Activated T-cell treated with anti-CD3 and anti-CD28 coated beads, Interleukin-2, amount 50 U/mL, for 24 hours (primary cell): ENCODE results near the gene TRAF5.
A peak's percentile ranks its signal among the peaks of the same experiment; 100 is the strongest.

ENCODE experiments used
- DNase-seq: peaks from one replicate; pipeline ENCODE4 v3.0.0-alpha.2; 2020
- H3K27ac Mint-ChIP-seq: 2 replicates; pipeline ENCODE4 v1.8.0; 2020; ENCODE audit warnings: mild to moderate bottlenecking, mixed read lengths
- H3K27me3 Mint-ChIP-seq: 2 replicates; pipeline ENCODE4 v1.8.0; 2020; ENCODE audit warnings: mixed read lengths
- H3K36me3 Mint-ChIP-seq: 2 replicates; pipeline ENCODE4 v1.8.0; 2020; ENCODE audit warnings: low read depth, mixed read lengths
- H3K4me1 Mint-ChIP-seq: 2 replicates; pipeline ENCODE4 v1.8.0; 2020; ENCODE audit warnings: low read depth, mixed read lengths
- H3K4me3 Mint-ChIP-seq: 2 replicates; pipeline ENCODE4 v1.8.0; 2020; ENCODE audit warnings: mild to moderate bottlenecking, moderate library complexity, mixed read lengths
- H3K9me3 Mint-ChIP-seq: 2 replicates; pipeline ENCODE4 v1.8.0; 2020; ENCODE audit warnings: mixed read lengths

The TRAF5 gene

DNA sequence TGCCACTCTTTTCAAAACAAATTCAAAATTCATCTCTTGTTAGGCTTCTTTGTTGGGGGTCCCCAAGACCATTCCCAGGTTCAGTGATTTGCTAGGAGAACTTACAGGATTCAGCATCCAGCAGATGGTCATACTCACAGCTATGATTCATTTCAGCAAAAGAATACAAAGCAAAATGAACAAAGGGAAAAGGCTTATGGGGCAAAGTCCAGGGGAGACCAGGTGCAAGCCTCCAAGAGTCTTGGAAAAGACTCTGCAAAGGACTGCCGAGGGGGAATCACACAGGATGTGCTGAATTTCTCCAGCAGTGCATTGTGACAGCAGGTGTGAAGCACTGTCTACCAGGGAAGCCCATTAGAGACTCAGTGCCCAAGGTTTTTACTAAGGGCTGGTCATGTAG lies 7.3 kb downstream of the TRAF5 start:
- Mint-ChIP-seq H3K4me3 (no peak overlapping the region), H3K4me1 (peaks cover 94% of the 10 kb centered on the region), H3K36me3 (peaks cover 57% of the 10 kb centered on the region), H3K9me3 (no peaks in the 10 kb centered on the region), H3K27ac (peak overlapping the region; percentile 92), H3K27me3 (no peaks in the 10 kb centered on the region)
- no peak for DNase-seq

DNA sequence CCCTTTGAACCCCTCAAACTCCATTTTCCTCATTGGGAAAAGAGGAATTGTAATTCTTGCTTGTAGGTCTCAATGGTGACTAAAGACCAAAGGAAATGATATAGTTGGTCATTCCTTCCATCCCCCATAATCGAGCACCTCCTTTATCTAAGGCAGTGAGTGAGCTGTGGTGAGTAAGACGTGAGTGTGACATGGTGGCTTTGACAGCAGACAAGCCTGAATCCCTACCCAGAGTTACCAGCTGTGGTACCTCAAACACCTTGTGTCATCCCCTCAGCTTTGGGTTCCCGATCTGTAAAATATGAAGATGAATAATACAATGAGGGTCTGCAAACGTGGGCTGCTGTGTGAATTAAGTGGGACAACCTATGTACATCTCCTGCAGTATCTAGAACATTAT lies 8.4 kb downstream of the TRAF5 start:
- Mint-ChIP-seq H3K4me3 (peak overlapping the region; percentile 51), H3K36me3 (peaks cover 58% of the 10 kb centered on the region), H3K9me3 (no peaks in the 10 kb centered on the region), H3K4me1 (peaks cover 94% of the 10 kb centered on the region), H3K27ac (peak overlapping the region; percentile 92), H3K27me3 (no peaks in the 10 kb centered on the region)
- no peak for DNase-seq

DNA sequence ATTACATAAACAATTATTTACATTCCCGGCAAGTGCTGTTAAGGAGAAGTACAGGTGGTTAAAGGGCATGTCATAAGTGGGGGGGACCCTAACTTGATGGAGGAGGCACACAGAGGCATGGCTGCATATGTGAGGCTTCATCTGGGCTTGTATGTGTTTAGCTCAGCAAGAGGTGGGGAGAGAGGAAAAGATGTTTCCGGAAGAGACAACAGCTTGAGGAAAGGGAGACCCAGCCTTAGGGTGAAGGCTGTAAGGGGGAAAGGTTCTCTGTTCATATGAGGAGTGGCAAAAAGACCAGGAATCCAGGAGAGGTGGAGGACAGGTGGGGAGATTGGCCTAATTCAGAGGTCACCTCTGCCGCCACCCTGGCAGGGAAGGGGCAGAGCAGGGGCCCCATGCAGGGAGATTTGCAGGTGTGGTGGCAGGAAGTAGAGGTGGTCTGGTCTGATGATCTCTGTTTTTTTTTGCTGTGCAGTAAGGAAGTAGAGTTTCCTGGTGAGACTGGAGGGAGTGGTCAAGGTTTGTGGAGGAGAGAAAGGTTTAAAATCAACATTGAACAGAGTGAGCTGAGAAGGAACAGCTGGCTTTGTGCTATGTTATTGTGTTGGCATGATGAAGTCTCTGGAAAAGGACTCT lies 9.0 kb downstream of the TRAF5 start:
- Mint-ChIP-seq H3K4me1 (peaks cover 93% of the 10 kb centered on the region), H3K27ac (peak overlapping the region; percentile 92), H3K27me3 (no peaks in the 10 kb centered on the region), H3K36me3 (peaks cover 52% of the 10 kb centered on the region), H3K9me3 (no peaks in the 10 kb centered on the region), H3K4me3 (peak overlapping the region; percentile 51)
- no peak for DNase-seq

GRCh38 chr1:211336161-211336560 lies 9.5 kb downstream of the TRAF5 start:
- no peak for DNase-seq
- H3K4me3 Mint-ChIP-seq = peak overlapping the region; percentile 51
- peaks cover 93% of the 10 kb centered on the region for H3K4me1 Mint-ChIP-seq
- no peaks in the 10 kb centered on the region for H3K9me3 Mint-ChIP-seq
- peak overlapping the region; percentile 92 for H3K27ac Mint-ChIP-seq
- H3K36me3 Mint-ChIP-seq = peaks cover 53% of the 10 kb centered on the region
- H3K27me3 Mint-ChIP-seq = no peaks in the 10 kb centered on the region

GRCh38 chr1:211336775-211337174 lies 10.1 kb downstream of the TRAF5 start:
- no peaks in the 10 kb centered on the region for H3K9me3 Mint-ChIP-seq
- H3K4me3 Mint-ChIP-seq = no peak overlapping the region
- H3K4me1 Mint-ChIP-seq = peaks cover 94% of the 10 kb centered on the region
- H3K27ac Mint-ChIP-seq = peak overlapping the region; percentile 92
- no peak for DNase-seq
- H3K36me3 Mint-ChIP-seq = peaks cover 50% of the 10 kb centered on the region
- H3K27me3 Mint-ChIP-seq = no peaks in the 10 kb centered on the region

GRCh38 chr1:211337430-211338223 lies 11.0 kb downstream of the TRAF5 start:
- Mint-ChIP-seq H3K4me3 (no peak overlapping the region), H3K9me3 (no peaks in the 10 kb centered on the region), H3K27me3 (no peaks in the 10 kb centered on the region), H3K4me1 (peaks cover 91% of the 10 kb centered on the region), H3K36me3 (peaks cover 49% of the 10 kb centered on the region), H3K27ac (peak overlapping the region; percentile 92)
- no peak for DNase-seq

- Mint-ChIP-seq H3K4me1 (peaks cover 90% of the 10 kb centered on the region), H3K4me3 (no peak overlapping the region), H3K27me3 (no peaks in the 10 kb centered on the region), H3K27ac (no peak overlapping the region), H3K9me3 (no peaks in the 10 kb centered on the region), H3K36me3 (peaks cover 49% of the 10 kb centered on the region)
- DNase-seq = no peak
These were observed 11.6 kb downstream of the TRAF5 start for GRCh38 chr1:211338224-211338620.

DNA sequence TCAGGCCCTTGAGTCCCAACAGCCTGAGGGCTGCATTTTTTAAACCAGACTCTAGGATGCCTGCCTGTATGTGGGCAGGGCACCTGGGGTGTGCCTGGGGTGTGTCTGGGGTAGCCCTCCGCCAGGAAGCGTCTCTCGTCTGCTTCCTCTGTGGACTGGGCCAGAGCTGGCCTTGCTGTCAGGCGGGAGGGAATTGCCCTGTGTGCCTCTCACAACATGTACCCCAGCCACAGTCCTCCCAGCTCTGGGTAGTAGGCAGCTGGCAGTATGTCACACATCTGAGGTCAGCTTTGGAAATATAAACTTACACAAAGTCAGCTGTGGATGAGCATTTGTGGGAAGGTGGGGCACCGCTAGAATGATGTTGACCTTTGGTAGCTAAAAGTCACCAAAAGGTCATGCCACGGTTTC lies 13.0 kb downstream of the TRAF5 start:
- no peaks in the 10 kb centered on the region for H3K9me3 Mint-ChIP-seq
- H3K4me3 Mint-ChIP-seq = no peak overlapping the region

GRCh38 chr1:211340622-211341507 lies 14.2 kb downstream of the TRAF5 start:
- Mint-ChIP-seq H3K9me3 (no peaks in the 10 kb centered on the region), H3K27ac (peak overlapping the region; percentile 13), H3K4me1 (peaks cover 90% of the 10 kb centered on the region), H3K27me3 (no peaks in the 10 kb centered on the region), H3K36me3 (peaks cover 52% of the 10 kb centered on the region), H3K4me3 (no peak overlapping the region)
- DNase-seq = no peak

More for the DNA sequence above, 13.0 kb downstream of the TRAF5 start:
- Mint-ChIP-seq H3K4me1 (peaks cover 95% of the 10 kb centered on the region), H3K27ac (peak overlapping the region; percentile 67), H3K27me3 (no peaks in the 10 kb centered on the region), H3K36me3 (peaks cover 52% of the 10 kb centered on the region)
- no peak for DNase-seq

DNA sequence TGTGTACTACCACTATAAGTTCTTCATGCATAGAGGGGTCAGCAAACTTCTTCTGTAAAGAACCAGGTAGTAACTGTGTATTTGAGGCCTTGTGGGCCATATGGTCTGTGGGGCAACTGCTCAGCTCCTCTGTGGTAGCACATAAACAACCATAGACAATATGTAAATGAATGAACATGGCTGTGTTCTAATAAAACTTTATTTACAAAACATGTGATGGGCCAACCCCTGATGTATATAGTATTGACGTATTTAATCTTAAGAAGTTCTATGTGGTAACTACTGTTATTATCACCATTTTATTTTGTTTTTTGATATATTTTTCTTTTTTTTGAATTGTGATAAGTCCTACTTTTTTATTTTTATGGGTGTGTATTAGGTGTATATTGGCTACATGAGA lies 15.4 kb downstream of the TRAF5 start:
- peaks cover 57% of the 10 kb centered on the region for H3K36me3 Mint-ChIP-seq
- no peak overlapping the region for H3K4me3 Mint-ChIP-seq
- H3K4me1 Mint-ChIP-seq = peaks cover 90% of the 10 kb centered on the region
- no peak for DNase-seq
- H3K27me3 Mint-ChIP-seq = no peaks in the 10 kb centered on the region
- peak overlapping the region; percentile 13 for H3K27ac Mint-ChIP-seq
- H3K9me3 Mint-ChIP-seq = no peaks in the 10 kb centered on the region

GRCh38 chr1:211343607-211344006 lies 17.0 kb downstream of the TRAF5 start:
- Mint-ChIP-seq H3K4me1 (peaks cover 87% of the 10 kb centered on the region), H3K9me3 (no peaks in the 10 kb centered on the region), H3K36me3 (peaks cover 58% of the 10 kb centered on the region), H3K27me3 (no peaks in the 10 kb centered on the region), H3K4me3 (no peak overlapping the region), H3K27ac (peak overlapping the region; percentile 83)
- no peak for DNase-seq

- peaks cover 53% of the 10 kb centered on the region for H3K36me3 Mint-ChIP-seq
- peak overlapping the region; percentile 83 for H3K27ac Mint-ChIP-seq
- H3K9me3 Mint-ChIP-seq = no peaks in the 10 kb centered on the region
- no peaks in the 10 kb centered on the region for H3K27me3 Mint-ChIP-seq
- DNase-seq = no peak
- H3K4me1 Mint-ChIP-seq = peaks cover 86% of the 10 kb centered on the region
- no peak overlapping the region for H3K4me3 Mint-ChIP-seq
These were observed 17.6 kb downstream of the TRAF5 start for GRCh38 chr1:211344152-211344618.

- peaks cover 87% of the 10 kb centered on the region for H3K4me1 Mint-ChIP-seq
- H3K27ac Mint-ChIP-seq = peak overlapping the region; percentile 50
- H3K9me3 Mint-ChIP-seq = no peaks in the 10 kb centered on the region
- H3K36me3 Mint-ChIP-seq = peaks cover 57% of the 10 kb centered on the region
- H3K4me3 Mint-ChIP-seq = no peak overlapping the region
- no peak for DNase-seq
- H3K27me3 Mint-ChIP-seq = no peaks in the 10 kb centered on the region
These were observed 19.1 kb downstream of the TRAF5 start for GRCh38 chr1:211345719-211346118.

DNA sequence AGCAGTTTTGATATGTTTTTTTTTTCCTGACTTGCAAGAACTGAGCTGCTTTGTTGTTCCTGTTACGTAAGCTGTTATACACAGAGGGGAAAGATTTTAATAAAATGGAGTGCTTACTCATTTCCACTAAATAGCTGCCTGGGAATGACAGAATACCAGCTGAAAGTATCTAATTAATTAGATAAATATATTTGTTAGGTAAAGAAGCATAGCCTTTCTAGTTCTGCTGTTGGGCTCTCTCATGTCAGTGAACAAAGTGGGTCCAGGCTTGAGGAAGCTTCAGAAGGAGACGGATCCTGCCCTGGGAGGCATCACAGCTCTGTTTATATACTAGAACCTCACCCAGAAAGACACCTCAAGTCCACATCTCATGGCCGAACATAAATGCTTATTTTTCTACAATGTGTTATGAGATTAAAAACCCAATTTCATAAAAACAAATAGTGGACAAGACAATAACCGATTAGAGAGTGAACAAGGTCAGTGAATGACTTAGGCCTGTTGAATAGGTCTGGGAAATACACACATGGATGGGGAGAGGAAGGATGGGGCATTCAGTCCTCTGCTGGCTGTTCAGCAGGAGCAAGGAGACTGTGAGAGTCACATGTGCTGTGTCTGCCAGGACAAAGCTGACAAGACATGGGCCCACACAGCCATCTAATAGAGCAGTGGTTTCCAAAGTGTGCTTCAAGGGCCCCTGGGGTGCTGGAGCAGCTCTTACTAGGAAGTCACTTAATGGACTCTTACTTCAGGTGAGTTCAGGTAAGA lies 20.6 kb downstream of the TRAF5 start:
- Mint-ChIP-seq H3K27ac (peak overlapping the region; percentile 47), H3K27me3 (no peaks in the 10 kb centered on the region), H3K4me1 (peaks cover 86% of the 10 kb centered on the region), H3K36me3 (peaks cover 64% of the 10 kb centered on the region), H3K9me3 (peaks cover 10% of the 10 kb centered on the region), H3K4me3 (no peak overlapping the region)
- no peak for DNase-seq
